Measurements from ENCODE around the gene G6PD.
A peak's percentile ranks its signal among the peaks of the same experiment; 100 is the strongest.

DNA sequence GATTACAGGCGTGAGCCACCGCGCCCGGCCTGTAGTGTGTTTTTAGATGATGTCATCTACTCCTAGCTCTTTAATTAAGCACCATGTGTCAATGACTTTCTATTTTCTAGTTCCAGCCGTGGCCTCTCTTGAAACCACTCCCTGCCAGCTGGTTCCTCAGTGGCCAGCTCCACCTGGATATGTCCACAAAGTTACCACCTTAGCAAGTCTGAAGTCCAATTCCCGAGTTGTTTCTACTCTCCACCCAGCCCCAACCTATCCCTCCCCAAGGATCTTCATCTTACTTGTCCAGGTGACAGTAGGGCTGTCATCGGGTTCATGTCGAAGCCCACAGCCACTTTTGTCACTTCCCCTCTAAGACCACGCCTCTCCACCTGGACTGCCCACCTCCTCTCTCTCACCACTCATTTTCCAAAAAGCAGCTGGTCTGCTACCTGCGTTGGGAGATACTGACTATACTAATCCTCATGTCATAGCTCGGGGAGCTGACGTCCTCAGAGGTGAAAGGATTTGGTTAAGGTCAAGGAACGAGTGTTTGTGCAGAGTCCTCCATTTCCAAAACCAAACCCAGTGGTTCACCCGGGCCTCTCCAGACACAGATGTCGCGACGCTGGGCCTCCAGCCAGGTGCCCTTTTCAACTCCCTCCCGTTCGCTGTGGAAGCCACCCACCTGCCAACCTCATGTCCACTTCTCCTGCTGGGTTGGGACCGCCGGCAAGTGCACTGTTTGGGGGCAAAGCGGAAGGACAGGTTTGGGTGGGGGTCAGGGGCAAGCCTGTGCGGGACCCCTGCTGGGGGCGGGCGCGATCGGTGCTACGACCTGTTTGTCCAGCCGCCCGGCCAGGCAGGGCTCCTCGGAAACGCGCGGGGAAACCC, 31.3 kb downstream of the G6PD start:
- TF ChIP-seq CTCF (IDR thresholded peaks at IDR 0.05) (no peak), POLR2A (IDR thresholded peaks at IDR 0.05) (peak in 1 of 2 donors; percentile 15)

Data from thyroid gland (tissue), 4 donors.